GM19468 (cell line): ENCODE measurements around the gene RXRB.

ENCODE experiments used
- ATAC-seq: cut with Tn5 transposase; IDR thresholded peaks from one replicate; pipeline ENCODE4 v1.9.1; 2021; ENCODE audit warnings: mild to moderate bottlenecking, moderate library complexity, moderate number of reproducible peaks; ENCODE audit not compliant: unreplicated experiment; ENCODE audit errors: extremely low read depth

The RXRB gene

DNA sequence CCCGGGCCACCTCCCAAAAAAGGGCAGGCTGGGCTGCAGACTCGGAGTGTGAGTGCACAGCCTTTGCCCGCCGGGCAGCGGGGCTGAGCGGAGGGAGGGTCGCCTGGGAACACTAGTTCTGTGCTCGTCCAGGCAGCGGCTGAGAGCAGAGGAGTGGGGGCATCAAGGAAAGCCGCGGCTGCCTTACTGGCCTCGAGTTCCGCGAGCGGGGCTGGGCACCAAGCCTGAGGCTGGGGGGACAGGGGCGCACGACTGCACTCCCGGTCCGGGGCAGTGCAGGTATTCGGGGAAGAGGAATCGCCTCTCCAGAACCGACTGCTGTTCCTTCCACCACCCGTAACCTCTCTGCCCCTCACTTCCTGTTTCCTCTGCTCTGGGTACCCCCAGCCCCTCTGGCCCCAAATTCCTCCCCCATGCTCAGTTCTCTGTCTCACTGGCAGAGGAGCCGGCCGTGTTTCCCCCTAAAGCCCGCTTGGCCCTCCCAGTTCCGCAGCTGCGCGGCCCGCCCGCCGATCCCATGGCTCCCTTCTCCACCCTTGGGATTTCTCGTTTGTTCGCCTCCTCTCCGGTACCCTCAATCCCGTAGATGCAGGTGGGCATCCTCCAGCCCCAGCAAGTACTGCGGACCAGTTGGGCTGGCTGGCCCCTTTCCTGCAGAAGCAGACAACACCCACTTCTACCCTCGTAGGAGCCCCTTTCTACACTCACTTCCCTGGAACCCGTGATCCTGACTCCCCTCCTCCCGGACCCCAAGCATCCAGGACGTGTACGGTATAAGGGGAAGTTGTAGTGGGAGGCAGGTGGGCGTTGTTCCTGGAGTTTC lies 12.9 kb upstream of the RXRB start:
- ATAC-seq: no peak

DNA sequence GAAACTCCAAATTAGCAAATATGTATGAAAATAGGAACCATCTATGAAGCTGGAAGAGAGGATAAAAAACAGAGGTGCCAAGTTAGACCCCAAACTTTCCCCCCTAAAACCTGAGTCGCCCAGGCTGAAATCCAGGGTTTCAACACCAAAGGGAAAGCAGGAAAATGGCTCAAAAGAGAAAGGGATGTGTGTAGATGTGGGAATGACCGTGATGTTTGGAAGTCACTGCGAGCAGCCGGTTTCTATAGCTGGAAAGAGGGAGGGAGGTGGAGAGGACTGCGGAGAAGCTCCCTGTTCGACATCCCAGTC lies 12.3 kb upstream of the RXRB start:
- ATAC-seq: no peak

DNA sequence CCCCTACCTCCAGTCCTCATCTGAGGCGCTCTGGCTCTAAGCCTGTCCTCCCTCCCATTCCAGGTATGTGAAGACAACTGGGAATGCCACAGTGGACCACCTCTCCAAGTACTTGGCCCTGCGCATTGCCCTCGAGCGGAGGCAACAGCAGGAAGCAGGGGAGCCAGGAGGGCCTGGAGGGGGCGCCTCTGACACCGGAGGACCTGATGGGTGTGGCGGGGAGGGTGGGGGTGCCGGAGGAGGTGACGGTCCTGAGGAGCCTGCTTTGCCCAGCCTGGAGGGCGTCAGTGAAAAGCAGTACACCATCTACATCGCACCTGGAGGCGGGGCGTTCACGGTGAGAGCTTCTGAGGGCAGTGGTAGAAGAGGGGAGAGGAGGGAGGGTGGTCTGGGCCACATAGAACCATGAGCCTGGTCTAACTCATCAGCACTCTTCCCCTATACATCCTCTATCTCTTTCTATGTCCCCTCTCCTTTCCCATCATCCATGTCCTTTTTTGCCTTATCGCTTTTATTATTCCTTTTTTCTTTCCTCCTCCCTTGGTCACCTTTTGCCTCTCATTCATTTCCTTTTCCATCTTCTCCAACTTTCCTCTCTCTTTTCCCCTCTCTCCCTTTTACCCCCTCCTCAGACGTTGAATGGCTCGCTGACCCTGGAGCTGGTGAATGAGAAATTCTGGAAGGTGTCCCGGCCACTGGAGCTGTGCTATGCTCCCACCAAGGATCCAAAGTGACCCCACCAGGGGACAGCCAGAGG lies 11.4 kb upstream of the RXRB start:
- no peak for ATAC-seq

DNA sequence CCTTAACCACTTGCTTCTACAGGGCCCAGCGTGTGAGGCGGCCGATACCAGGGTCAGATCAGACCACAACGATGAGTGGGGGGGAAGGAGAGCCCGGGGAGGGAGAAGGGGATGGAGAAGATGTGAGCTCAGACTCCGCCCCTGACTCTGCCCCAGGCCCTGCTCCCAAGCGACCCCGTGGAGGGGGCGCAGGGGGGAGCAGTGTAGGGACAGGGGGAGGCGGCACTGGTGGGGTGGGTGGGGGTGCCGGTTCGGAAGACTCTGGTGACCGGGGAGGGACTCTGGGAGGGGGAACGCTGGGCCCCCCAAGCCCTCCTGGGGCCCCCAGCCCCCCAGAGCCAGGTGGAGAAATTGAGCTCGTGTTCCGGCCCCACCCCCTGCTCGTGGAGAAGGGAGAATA lies 10.7 kb upstream of the RXRB start:
- ATAC-seq: no peak

DNA sequence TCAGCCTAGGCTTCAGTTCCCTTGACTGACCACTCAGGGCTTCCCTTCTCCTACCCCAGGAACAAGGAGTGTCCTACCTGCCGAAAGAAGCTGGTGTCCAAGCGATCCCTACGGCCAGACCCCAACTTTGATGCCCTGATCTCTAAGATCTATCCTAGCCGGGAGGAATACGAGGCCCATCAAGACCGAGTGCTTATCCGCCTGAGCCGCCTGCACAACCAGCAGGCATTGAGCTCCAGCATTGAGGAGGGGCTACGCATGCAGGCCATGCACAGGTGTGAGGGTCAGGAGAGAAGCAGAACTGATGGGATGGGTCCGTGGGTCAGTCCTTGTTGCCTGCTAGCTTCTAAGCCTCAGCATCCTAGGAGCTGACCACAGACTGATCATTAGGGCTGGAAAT lies 9.4 kb upstream of the RXRB start:
- ATAC-seq: no peak

DNA sequence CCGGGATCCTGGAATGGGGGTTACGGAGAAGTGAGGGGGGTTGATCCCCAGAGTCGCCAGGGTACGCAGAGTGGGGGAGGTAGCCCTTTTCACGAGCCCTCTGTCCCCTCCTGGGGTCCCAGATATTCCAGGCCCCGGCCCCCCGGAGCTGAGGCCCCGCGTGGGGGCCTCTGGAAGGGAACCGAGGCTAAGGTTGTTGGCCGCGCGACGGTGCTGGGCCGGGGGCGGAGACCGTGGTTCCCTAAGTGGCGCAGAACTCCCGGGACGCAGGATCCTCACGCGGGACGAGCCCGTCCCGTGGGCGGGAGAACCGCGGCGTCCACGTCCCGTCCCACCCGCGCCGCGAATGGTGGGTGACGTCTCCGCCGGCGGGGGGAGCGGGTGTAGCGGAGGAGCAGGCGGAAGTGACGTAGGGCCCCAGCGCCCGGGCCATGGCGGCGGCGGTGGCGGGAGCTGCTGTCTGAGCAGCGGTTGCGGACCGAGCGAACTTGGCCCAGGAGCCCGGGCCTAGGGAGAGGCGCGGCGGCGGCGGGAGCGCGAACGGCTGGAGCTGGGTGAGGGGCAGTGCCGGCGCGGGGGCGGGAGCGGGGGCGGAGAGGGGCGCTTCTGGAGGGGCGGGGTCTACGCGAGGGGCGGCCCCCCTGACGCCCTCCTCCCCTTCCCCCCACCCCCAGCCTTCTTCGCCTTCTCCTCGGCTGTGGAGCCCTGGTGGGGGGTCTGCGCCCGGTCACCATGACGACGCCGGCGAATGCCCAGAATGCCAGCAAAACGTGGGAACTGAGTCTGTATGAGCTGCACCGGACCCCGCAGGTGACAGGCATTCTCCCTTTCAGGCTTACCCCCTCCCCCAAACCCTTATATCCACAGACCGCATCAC lies 7.9 kb upstream of the RXRB start, which contains the start of gene RING1:
RING1 (plus strand) TSS at position 410 of the 877 bp plus-strand sequence; CDS start at position 733, 323 bp downstream.
- no peak for ATAC-seq

DNA sequence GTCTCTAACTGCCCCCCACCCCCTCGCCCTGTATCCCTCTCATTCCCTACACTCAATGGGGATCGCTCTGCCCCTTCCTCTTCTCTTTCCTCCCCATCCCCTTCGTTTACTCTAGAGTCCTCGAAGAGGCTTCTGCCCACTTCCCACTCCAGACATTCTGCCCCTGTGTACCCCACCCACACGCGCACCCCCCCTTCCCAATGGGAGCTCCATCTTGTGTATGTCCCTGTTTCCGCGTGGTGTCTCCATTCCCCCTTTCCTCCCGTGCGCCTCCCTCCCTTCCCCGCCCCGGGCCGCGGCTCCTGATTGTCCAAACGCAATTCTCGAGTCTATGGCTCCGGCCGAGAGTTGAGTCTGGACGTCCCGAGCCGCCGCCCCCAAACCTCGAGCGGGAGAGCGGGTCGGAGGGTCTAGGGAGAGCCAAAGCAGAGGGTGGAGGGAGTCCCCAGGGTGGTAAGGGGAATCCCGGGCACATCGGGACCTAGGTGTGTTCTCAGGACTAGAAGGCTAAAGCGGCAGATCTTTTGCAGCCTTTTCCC lies 7.2 kb upstream of the RXRB start:
- no peak for ATAC-seq

DNA sequence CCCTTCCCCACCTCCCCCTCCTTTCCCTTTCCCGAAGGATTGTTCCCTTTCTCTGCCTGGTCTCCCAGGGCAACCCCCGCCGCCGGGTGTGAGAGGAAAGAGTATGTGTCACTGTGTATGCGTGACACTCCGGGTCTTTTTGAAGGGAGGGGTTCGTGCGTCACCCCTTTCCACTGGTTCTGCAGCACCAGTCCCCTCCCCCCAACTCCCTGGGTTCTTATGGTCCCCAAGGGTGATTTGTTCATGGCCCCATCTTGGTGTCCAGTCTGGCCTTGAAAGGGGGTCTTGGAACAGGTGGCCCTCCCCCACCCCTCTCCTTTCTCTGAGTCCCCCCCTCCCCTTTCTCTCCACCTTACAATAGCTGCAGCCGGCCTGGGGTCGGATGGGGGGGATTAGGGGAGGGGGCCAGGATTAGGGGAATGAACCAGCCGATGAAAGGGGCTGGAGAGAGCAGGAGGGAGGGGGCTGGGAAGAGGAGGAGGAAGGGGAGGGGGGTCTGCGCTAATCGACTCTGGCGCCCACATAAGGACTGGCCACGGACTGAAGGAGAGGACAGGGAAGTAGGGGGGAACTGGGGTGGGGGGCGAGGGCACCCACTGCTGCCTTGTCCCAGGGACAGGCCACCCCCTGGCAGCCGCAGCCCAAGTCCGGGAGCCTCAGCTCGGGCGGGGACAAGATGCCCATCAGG lies 6.5 kb upstream of the RXRB start:
- ATAC-seq: no peak

DNA sequence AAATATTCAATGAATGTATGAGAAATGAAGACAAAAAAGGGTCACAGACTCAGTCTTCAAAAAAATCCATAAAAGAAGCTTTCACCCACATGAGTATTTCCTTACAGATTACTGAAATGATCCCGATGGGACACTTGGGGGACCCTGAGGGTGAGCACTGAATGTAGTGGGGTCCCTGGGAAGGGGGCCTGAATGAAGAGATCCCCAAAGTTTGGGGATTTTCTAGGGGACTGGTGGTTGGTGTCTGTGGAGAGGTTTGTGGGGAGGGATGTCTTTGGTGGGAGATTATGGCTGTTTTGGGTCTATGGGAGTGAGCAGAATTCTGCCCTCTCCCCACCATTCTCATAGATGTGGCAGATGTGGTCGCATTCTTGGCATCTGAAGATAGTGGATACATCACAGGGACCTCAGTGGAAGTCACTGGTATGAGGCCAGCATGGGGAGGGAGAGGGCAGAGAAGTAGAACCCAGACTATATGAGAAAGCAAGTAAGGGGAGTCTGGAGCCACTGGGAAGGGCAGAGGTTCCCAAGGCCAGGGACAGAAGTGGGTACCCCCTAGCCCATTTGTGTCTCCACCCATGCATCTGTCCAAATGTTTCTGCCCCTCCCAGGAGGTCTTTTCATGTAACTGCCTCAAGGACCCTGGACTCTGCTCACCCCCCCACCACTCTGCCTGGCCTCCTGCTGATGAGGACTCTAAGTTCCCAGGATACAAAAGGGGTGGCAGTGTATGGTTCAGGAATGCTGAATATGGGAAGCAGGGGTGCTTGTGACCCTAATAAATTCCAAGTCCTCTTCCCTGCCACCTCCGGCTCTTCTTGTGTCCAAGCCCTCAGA lies 5.8 kb upstream of the RXRB start:
- ATAC-seq: no peak

DNA sequence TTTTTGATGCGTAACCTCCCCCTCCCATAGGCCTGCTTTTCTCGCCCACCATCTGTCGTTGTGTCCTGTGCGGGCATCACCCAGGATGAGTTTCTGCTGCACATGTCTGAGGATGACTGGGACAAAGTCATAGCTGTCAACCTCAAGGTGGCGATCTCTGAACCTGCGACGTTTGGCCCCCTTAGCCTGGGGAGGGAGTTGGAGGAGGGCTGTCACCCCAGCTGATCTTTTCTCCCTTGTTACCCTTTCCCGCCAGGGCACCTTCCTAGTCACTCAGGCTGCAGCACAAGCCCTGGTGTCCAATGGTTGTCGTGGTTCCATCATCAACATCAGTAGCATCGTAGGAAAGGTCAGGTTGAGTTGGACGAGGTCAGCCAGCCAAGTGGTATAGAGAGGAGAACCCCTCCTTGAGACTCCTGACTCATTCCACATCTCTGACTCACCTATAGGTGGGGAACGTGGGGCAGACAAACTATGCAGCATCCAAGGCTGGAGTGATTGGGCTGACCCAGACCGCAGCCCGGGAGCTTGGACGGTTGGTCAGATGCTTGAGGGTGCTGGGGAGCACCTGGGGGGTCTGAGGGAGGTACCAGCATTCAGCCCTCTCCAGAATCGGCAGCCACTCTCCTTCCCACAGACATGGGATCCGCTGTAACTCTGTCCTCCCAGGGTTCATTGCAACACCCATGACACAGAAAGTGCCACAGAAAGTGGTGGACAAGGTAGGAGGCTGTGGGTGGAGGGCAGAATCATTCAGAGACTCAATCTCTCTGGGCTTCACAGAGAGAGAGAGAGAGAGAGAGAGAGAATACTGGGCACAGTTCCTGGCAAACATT lies 4.9 kb upstream of the RXRB start:
- no peak for ATAC-seq

DNA sequence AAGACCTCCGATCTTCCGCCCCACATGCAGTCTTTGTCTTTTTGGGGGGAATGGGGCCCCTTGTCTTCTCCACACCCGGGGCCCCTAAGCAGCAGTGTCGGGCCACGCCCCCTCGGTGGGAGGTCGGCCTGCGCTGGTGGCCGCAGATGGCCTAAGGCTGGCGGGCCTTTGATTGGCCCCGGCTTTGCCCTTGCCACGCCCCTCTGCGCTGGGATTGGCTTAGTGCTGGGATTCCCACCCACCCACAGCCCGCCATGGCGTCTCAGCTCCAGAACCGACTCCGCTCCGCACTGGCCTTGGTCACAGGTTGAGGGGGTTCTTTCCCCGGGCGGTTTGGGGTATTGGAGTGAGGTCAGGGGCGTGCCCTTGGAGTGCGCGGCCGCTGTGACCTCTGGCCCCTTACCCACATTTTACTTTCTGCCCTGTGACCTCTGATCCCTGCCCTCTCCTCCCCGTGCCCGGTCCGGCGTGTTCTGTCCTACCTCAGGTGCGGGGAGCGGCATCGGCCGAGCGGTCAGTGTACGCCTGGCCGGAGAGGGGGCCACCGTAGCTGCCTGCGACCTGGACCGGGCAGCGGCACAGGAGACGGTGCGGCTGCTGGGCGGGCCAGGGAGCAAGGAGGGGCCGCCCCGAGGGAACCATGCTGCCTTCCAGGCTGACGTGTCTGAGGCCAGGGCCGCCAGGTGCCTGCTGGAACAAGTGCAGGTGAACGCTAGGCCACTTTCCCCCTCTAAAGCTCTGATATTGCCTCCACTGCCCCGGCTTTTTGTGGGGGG lies 4.1 kb upstream of the RXRB start, which contains the start of gene HSD17B8:
HSD17B8 (plus strand) TSS at position 241 of the 776 bp plus-strand sequence; CDS start at position 255, 14 bp downstream.
- peak; percentile 60 for ATAC-seq

DNA sequence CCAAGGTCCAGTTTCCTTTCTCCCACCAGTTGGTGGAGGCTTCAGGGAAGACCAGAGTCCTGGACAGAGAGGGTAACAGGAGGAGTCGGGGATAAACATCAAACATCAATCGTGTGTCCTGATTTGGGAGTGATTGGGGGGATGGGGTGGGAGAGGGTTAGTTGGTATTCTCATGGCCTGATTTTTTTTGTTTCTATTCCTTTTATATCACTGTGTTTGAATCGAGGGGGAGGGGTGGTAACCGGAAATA lies 3.6 kb upstream of the RXRB start:
- ATAC-seq: no peak

DNA sequence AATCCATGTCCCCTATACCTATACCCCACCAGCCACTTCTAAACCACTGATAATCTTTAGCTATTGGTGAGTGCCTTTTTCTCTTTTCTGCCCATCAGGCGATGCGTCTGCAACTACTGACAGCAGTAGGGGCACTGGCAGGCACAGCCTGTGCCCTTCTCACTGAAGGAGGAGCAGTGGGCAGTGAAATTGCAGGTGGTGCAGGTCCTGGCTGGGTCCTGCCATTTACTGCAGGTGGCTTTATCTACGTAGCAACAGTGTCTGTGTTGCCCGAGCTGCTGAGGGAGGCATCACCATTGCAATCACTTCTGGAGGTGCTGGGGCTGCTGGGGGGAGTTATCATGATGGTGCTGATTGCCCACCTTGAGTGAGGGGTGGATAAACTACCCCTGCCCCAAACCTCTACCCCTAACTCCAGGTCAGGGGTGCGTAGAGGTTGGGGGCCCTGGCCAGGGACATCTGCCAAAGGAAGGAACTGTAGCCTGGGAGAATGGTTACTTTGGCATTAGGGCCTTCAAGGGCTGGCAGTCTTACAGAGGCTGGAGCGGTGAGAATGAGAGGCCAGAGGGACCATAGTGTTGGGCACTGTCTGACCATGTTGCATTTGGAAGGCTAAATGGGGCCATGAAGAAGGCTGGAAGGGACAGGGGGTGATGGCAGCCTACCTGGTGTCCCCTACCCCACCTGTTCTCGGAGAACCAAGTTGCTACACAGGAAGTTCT lies 3.1 kb upstream of the RXRB start:
- ATAC-seq: no peak

DNA sequence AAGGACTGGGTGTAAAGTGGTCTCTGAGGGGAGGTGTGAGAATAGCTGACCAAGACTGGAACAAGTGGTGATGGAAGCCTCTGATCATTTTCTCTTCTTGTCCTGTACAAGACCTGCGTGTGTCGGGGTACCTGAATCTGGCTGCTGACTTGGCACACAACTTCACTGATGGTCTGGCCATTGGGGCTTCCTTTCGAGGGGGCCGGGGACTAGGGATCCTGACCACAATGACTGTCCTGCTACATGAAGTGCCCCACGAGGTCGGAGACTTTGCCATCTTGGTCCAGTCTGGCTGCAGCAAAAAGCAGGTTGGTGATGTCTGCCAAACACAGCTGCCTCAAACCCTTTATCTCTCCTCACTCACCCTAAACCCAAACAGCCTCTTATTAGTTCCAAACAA lies 2.3 kb upstream of the RXRB start:
- no peak for ATAC-seq

DNA sequence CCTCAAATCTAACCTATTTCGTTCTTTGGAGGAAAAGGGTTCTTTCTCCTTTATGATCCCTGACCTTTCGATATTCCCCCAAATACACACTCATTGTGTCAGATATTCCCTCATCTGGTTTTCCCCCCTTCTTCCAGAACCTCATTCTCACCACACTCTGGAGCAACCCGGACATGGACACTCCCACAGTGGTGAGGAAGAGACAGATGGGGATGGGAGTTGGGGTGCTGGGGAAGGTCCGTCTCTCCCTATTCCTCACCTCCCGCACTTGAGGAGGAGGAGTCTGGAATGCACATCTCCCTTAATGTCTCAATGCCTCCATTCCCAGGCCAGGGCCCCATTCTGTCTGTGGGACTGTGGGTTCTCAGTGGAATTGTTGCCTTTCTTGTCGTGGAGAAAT lies 1.5 kb upstream of the RXRB start:
- no peak for ATAC-seq

DNA sequence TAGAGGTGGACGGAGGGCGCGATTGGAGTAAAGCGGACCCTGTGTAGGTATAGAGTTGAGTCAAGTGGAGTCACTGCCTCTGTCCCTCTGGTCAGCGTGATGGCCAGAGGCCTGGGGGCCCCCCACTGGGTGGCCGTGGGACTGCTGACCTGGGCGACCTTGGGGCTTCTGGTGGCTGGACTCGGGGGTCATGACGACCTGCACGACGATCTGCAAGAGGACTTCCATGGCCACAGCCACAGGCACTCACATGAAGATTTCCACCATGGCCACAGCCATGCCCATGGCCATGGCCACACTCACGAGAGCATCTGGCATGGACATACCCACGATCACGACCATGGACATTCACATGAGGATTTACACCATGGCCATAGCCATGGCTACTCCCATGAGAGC lies 681 bp upstream of the RXRB start:
- ATAC-seq: no peak

DNA sequence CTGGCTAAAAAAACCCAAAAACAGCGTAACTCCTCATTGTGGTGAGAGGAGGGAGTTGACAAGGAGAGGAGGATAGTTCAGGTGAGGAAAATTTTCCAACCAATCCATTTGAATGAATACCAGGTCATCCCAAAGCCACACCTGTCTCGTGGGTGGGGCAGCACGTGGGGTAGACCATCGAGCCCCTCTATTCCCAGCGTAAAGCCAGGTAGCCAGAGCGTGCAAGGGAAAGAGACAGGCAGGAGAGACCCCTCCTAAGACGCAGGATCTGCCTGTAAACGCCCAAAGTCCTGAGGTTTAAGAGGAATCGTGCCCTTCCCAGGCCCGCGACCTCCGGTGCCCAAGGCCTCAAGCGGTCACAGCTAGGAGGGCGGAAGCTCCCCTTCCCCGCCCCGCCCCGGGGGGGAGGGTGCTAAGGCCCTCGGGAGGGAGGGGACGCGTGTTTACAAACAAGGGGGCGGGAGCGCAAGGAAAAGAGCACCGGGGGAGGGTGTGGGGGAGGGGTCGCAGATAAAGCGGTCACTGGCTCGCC lies 712 bp downstream of the RXRB start:
- ATAC-seq: no peak
